Stomach (tissue), 4 donors: ENCODE data around the gene CTIF.

Experiments
- EP300 ChIP-seq: sonication (generic); formaldehyde crosslinking; IDR thresholded peaks from one replicate; pipeline ENCODE4 v1.6.1; 2017; ENCODE audit warnings: antibody characterized with exemption
- POLR2A ChIP-seq, 4 donors: fragments of 450-650 bp; IDR thresholded peaks; one replicate each; pipeline ENCODE4 v1.6.1; 2016; ENCODE audit warnings: antibody characterized with exemption in 4 of 4, control low read depth in 2 of 4, mild to moderate bottlenecking in 1 of 4, moderate library complexity in 1 of 4
- POLR2AphosphoS5 ChIP-seq, 3 donors: sonication (generic); formaldehyde crosslinking; IDR thresholded peaks; one replicate each; pipeline ENCODE4 v1.6.1; 2016; ENCODE audit warnings: antibody characterized with exemption in 3 of 3
- TF ChIP-seq, protein P1 (sequence below), 7 experiments: fragments of 450-650 bp in 4 of 7; fragments of 200-600 bp in 3 of 7; sonication (generic) in 3 of 7; IDR thresholded peaks; one replicate each; pipeline ENCODE4 v1.5.1; 2016 to 2019; ENCODE audit warnings: antibody characterized with exemption in 7 of 7, control low read depth in 2 of 7, mild to moderate bottlenecking in 1 of 7

- TF ChIP-seq POLR2A (IDR thresholded peaks at IDR 0.05) = no peak
- TF ChIP-seq EP300 = no peak
- TF ChIP-seq, protein P1, sequence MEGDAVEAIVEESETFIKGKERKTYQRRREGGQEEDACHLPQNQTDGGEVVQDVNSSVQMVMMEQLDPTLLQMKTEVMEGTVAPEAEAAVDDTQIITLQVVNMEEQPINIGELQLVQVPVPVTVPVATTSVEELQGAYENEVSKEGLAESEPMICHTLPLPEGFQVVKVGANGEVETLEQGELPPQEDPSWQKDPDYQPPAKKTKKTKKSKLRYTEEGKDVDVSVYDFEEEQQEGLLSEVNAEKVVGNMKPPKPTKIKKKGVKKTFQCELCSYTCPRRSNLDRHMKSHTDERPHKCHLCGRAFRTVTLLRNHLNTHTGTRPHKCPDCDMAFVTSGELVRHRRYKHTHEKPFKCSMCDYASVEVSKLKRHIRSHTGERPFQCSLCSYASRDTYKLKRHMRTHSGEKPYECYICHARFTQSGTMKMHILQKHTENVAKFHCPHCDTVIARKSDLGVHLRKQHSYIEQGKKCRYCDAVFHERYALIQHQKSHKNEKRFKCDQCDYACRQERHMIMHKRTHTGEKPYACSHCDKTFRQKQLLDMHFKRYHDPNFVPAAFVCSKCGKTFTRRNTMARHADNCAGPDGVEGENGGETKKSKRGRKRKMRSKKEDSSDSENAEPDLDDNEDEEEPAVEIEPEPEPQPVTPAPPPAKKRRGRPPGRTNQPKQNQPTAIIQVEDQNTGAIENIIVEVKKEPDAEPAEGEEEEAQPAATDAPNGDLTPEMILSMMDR (IDR thresholded peaks at IDR 0.05) = no peak
- TF ChIP-seq POLR2AphosphoS5 (IDR thresholded peaks at IDR 0.05) = no peak
Measured at GRCh38 chr18:48544661-48545415, 6.0 kb downstream of the CTIF start.
